Measurements from ENCODE around the gene SMARCE1. TPM values are rescaled to one million over a fixed set of nuclear protein-coding genes. Genes with fewer than 3 reads are reported as not detected.
"Not testable (repeated sequence)": the region's sequence is repeated elsewhere in the genome, so short reads cannot be mapped to it uniquely, and the experiment has no call there.

The SMARCE1 gene
- total RNA-seq, 1 experiment from 2014 or later: 57.9 TPM

- intact Hi-C loops (cut with micrococcal nuclease): no loop called here
- Histone ChIP-seq H4K20me1 (ENCODE audit: low read length) (no peaks in the 10 kb centered on the region), H3K27ac (ENCODE audit: low read length) (no peak overlapping the region), H3K9me3 (ENCODE audit: low read length) (no peaks in the 10 kb centered on the region), H3K4me2 (ENCODE audit: low read length) (no peak overlapping the region), H3K9me2 (replicated peaks; ENCODE audit: low read length) (no peaks in the 10 kb centered on the region), H3K4me3 (ENCODE audit: low read length) (no peak overlapping the region), H3F3A (ENCODE audit: low read length, unreplicated experiment) (no peaks in the 10 kb centered on the region), H2AFZ (ENCODE audit: low read length) (no peak overlapping the region), H3K4me1 (ENCODE audit: insufficient read depth, low read length) (no peaks in the 10 kb centered on the region), H3K27me3 (ENCODE audit: low read length) (no peaks in the 10 kb centered on the region), H3K79me2 (ENCODE audit: low read length) (no peaks in the 10 kb centered on the region), H3K9ac (ENCODE audit: low read length) (no peak overlapping the region), H3K36me3 (ENCODE audit: low read depth, low read length) (no peaks in the 10 kb centered on the region)
- BruUV-seq (replicated peaks): no TSS peak
- DNase-seq: no peak
- ChIA-PET CTCF (no interaction called here), POLR2A (ENCODE audit: unreplicated experiment) (no interaction called here)
- TF ChIP-seq, protein P1, sequence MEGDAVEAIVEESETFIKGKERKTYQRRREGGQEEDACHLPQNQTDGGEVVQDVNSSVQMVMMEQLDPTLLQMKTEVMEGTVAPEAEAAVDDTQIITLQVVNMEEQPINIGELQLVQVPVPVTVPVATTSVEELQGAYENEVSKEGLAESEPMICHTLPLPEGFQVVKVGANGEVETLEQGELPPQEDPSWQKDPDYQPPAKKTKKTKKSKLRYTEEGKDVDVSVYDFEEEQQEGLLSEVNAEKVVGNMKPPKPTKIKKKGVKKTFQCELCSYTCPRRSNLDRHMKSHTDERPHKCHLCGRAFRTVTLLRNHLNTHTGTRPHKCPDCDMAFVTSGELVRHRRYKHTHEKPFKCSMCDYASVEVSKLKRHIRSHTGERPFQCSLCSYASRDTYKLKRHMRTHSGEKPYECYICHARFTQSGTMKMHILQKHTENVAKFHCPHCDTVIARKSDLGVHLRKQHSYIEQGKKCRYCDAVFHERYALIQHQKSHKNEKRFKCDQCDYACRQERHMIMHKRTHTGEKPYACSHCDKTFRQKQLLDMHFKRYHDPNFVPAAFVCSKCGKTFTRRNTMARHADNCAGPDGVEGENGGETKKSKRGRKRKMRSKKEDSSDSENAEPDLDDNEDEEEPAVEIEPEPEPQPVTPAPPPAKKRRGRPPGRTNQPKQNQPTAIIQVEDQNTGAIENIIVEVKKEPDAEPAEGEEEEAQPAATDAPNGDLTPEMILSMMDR (conservative IDR thresholded peaks at IDR 0.05; ENCODE audit: low read depth, low read length): no peak
- no peak for TF ChIP-seq EZH2 (IDR thresholded peaks at IDR 0.05; ENCODE audit: low read length, unreplicated experiment)
- TF ChIP-seq EZH2phosphoT487 (IDR thresholded peaks at IDR 0.05; ENCODE audit: borderline replicate concordance, low read length): no peak
- no peak for ATAC-seq
Measured at GRCh38 chr17:40588552-40588951, 59.1 kb downstream of the SMARCE1 start.

GRCh38 chr17:40586264-40586663 lies 61.4 kb downstream of the SMARCE1 start:
- H3K27me3 ChIP-seq (ENCODE audit: low read length); CTCF ChIA-PET; H2AFZ ChIP-seq (ENCODE audit: low read length); H3K4me1 ChIP-seq (ENCODE audit: insufficient read depth, low read length); DNase-seq; BruUV-seq (replicated peaks); H4K20me1 ChIP-seq (ENCODE audit: low read length); POLR2A ChIA-PET (ENCODE audit: unreplicated experiment); H3K36me3 ChIP-seq (ENCODE audit: low read depth, low read length); H3K9me3 ChIP-seq (ENCODE audit: low read length); H3K9ac ChIP-seq (ENCODE audit: low read length); H3K27ac ChIP-seq (ENCODE audit: low read length); H3K4me2 ChIP-seq (ENCODE audit: low read length); intact Hi-C loops (cut with micrococcal nuclease); H3K4me3 ChIP-seq (ENCODE audit: low read length); H3F3A ChIP-seq (ENCODE audit: low read length, unreplicated experiment); ATAC-seq; H3K79me2 ChIP-seq (ENCODE audit: low read length); H3K9me2 ChIP-seq (replicated peaks; ENCODE audit: low read length): not testable (repeated sequence)

DNA sequence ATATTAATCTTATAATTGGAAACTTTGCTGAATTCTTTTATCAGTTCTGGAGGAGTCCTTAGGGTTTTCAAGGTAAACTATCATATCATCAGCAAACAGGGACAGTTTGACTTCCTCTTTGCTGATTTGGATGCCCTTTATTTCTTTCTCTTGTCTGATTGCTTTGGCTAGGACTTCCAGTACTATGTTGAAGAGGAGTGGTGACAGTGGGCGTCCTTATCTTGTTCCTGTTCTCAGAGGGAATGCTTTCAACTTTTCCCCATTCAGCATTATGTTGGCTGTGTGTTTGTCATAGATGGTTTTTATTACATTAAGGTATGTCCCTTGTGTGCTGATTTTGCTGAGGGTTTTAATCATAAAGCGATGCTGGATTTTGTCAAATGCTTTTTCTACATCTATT lies 62.7 kb downstream of the SMARCE1 start:
- H3K4me3 ChIP-seq (ENCODE audit: low read length); H3K27me3 ChIP-seq (ENCODE audit: low read length); BruUV-seq (replicated peaks); DNase-seq; H4K20me1 ChIP-seq (ENCODE audit: low read length); H3K9me3 ChIP-seq (ENCODE audit: low read length); H3K9ac ChIP-seq (ENCODE audit: low read length); H3K4me2 ChIP-seq (ENCODE audit: low read length); H3K27ac ChIP-seq (ENCODE audit: low read length); H3K4me1 ChIP-seq (ENCODE audit: insufficient read depth, low read length); H2AFZ ChIP-seq (ENCODE audit: low read length); H3K36me3 ChIP-seq (ENCODE audit: low read depth, low read length); ATAC-seq; POLR2A ChIA-PET (ENCODE audit: unreplicated experiment); CTCF ChIA-PET; intact Hi-C loops (cut with micrococcal nuclease); H3K79me2 ChIP-seq (ENCODE audit: low read length); H3K9me2 ChIP-seq (replicated peaks; ENCODE audit: low read length); H3F3A ChIP-seq (ENCODE audit: low read length, unreplicated experiment): not testable (repeated sequence)

DNA sequence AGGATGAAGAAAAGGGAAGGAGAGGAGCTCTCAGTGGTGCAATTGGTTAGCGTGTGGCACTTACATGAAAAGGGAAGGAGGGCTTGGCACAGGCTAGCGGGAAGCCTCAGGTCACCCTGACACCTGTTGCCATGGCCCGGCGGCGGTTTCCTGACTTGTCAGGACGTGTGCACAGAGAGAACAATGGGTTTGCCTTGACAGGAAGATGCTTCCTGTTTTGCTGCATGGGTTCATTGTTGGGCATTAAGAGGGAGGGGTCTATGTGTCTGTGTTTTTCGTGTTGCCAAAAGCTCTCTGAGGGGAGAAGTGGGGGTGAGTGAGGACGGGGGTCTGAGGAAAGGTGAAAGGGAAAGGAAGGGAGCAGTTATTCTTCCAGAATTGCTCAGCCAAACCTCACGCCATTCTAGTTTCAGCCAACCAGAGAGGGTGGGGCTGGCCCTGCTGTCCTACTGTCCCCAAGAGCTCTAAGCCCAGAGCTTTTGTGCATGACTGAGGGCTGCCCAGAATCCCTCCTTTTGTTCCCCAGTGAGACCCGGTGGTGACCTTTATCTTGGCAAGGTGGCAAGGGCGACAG lies 65.2 kb downstream of the SMARCE1 start:
- Histone ChIP-seq H3F3A (ENCODE audit: low read length, unreplicated experiment) (no peaks in the 10 kb centered on the region), H3K4me2 (ENCODE audit: low read length) (no peak overlapping the region), H3K4me1 (ENCODE audit: insufficient read depth, low read length) (no peaks in the 10 kb centered on the region), H3K4me3 (ENCODE audit: low read length) (no peak overlapping the region), H3K9me2 (replicated peaks; ENCODE audit: low read length) (no peaks in the 10 kb centered on the region), H2AFZ (ENCODE audit: low read length) (no peak overlapping the region), H3K9me3 (ENCODE audit: low read length) (no peaks in the 10 kb centered on the region), H3K9ac (ENCODE audit: low read length) (no peak overlapping the region), H3K27ac (ENCODE audit: low read length) (no peak overlapping the region), H3K79me2 (ENCODE audit: low read length) (no peaks in the 10 kb centered on the region), H3K36me3 (ENCODE audit: low read depth, low read length) (no peaks in the 10 kb centered on the region), H3K27me3 (ENCODE audit: low read length) (no peaks in the 10 kb centered on the region), H4K20me1 (ENCODE audit: low read length) (no peaks in the 10 kb centered on the region)
- POLR2A ChIA-PET (ENCODE audit: unreplicated experiment): no interaction called here
- ATAC-seq: no peak
- CTCF ChIA-PET: no interaction called here
- TF ChIP-seq EZH2phosphoT487 (IDR thresholded peaks at IDR 0.05; ENCODE audit: borderline replicate concordance, low read length): no peak
- TF ChIP-seq EZH2 (IDR thresholded peaks at IDR 0.05; ENCODE audit: low read length, unreplicated experiment): no peak
- TF ChIP-seq, protein P1 (conservative IDR thresholded peaks at IDR 0.05; ENCODE audit: low read depth, low read length): no peak
- DNase-seq: no peak
- intact Hi-C loops (cut with micrococcal nuclease): no loop called here
- BruUV-seq (replicated peaks): no TSS peak
